Prostate gland (tissue), 2 donors: Measurements from ENCODE around the gene SMIM41.

ENCODE experiments used
- CTCF ChIP-seq, 4 experiments: fragments of 200-600 bp in 2 of 4; fragments of 450-650 bp in 2 of 4; sonication (generic) in 2 of 4; IDR thresholded peaks; 1 replicate in 3 of 4; 2 replicates in 1 of 4; pipeline ENCODE4 v1.5.1; 2016 to 2019; ENCODE audit warnings: antibody characterized with exemption in 4 of 4, mild to moderate bottlenecking in 2 of 4, moderate library complexity in 2 of 4
- POLR2A ChIP-seq: fragments of 450-650 bp; IDR thresholded peaks from one replicate; pipeline ENCODE4 v1.6.1; 2016; ENCODE audit warnings: antibody characterized with exemption, mild to moderate bottlenecking
- POLR2AphosphoS5 ChIP-seq: sonication (generic); formaldehyde crosslinking; IDR thresholded peaks from one replicate; pipeline ENCODE4 v1.6.1; 2017; ENCODE audit warnings: antibody characterized with exemption

- no peak for TF ChIP-seq CTCF (IDR thresholded peaks at IDR 0.05)
- no peak for TF ChIP-seq POLR2AphosphoS5
- TF ChIP-seq POLR2A = no peak
Measured at GRCh38 chr12:52035926-52036325, 43.6 kb upstream of the SMIM41 start.
